HEK293 (cell line): Measurements from ENCODE around the gene PTP4A2.

ENCODE experiments used
- CTCF ChIA-PET: fragments of 350-600 bp; formaldehyde crosslinking; extraction: SDS; loops from one replicate; lab custom pipeline; 2021; ENCODE audit warnings: antibody characterized with exemption; lab: Yijun Ruan, JAX
- POLR2A ChIA-PET: fragments of 300-600 bp; formaldehyde crosslinking; extraction: SDS; loops from one replicate; lab custom pipeline; 2020; ENCODE audit warnings: antibody characterized with exemption, inconsistent platforms; lab: Yijun Ruan, JAX
- H3K27ac ChIP-seq: fragments of 200-500 bp; sonication (Bioruptor generic); 2 replicates; pipeline ENCODE4 v1.5.1; 2014; ENCODE audit warnings: low read depth, low read length, control low read depth, inconsistent platforms; ENCODE audit errors: extremely low read depth
- H3K36me3 ChIP-seq, 2 experiments: fragments of 200-500 bp in 1 of 2; sonication (Bioruptor generic) in 1 of 2; 1 replicate in 1 of 2; 2 replicates in 1 of 2; pipeline ENCODE4 v1.5.1; 2014 to 2017; ENCODE audit warnings: inconsistent platforms in 2 of 2, low read length in 2 of 2; ENCODE audit not compliant: control insufficient read depth in 2 of 2, insufficient read depth in 1 of 2
- H3K4me1 ChIP-seq: fragments of 200-500 bp; sonication (Bioruptor generic); 2 replicates; pipeline ENCODE4 v1.5.1; 2014; ENCODE audit warnings: mild to moderate bottlenecking, low read length, inconsistent platforms; ENCODE audit not compliant: control insufficient read depth, insufficient read depth
- H3K4me3 ChIP-seq: 2 replicates; pipeline ENCODE4 v1.5.1; 2011; ENCODE audit warnings: low read depth, mild to moderate bottlenecking, control low read depth, low read length, moderate library complexity
- H3K9me3 ChIP-seq: fragments of 200-500 bp; sonication (Bioruptor generic); 2 replicates; pipeline ENCODE4 v1.5.1; 2014; ENCODE audit warnings: low read depth, low read length, inconsistent platforms; ENCODE audit not compliant: control insufficient read depth, insufficient read depth
- BCL6B ChIP-seq: fragments of 450-650 bp; formaldehyde crosslinking; IDR thresholded peaks from 2 replicates; pipeline ENCODE4 v1.5.1; 2017; ENCODE audit warnings: missing biosample characterization, missing genetic modification characterization
- GLIS1 ChIP-seq: fragments of 450-650 bp; formaldehyde crosslinking; IDR thresholded peaks from 2 replicates; pipeline ENCODE4 v1.5.1; 2016; ENCODE audit warnings: missing biosample characterization, missing genetic modification characterization
- HOXA7 ChIP-seq: sonication (generic); formaldehyde crosslinking; IDR thresholded peaks from 2 replicates; pipeline ENCODE4 v1.8.1; 2022; ENCODE audit warnings: missing genetic modification reagents, borderline replicate concordance
- HOXD13 ChIP-seq: sonication (generic); formaldehyde crosslinking; IDR thresholded peaks from 2 replicates; pipeline ENCODE4 v1.8.0; 2022; ENCODE audit warnings: missing genetic modification reagents, borderline replicate concordance
- OSR2 ChIP-seq: fragments of 450-650 bp; formaldehyde crosslinking; IDR thresholded peaks from 2 replicates; pipeline ENCODE4 v1.5.1; 2016; ENCODE audit warnings: missing biosample characterization, missing genetic modification characterization
- SETDB1 ChIP-seq: IDR thresholded peaks from one replicate; pipeline ENCODE4 v1.6.1; 2017; ENCODE audit warnings: mild to moderate bottlenecking, low read length, moderate library complexity, mixed read lengths; ENCODE audit not compliant: insufficient read length
- TCF7L2 ChIP-seq: IDR thresholded peaks from 2 replicates; pipeline ENCODE4 v1.6.1; 2011; ENCODE audit warnings: low read depth, mild to moderate bottlenecking, inconsistent platforms, low read length, moderate library complexity, borderline replicate concordance
- ZBTB17 ChIP-seq: fragments of 450-650 bp; formaldehyde crosslinking; IDR thresholded peaks from 2 replicates; pipeline ENCODE4 v1.5.1; 2016; ENCODE audit warnings: missing biosample characterization, missing genetic modification characterization
- ZBTB7A ChIP-seq: fragments of 450-650 bp; formaldehyde crosslinking; IDR thresholded peaks from 2 replicates; pipeline ENCODE4 v1.5.1; 2016; ENCODE audit warnings: low read depth, missing biosample characterization, missing genetic modification characterization
- ZBTB8A ChIP-seq: fragments of 450-650 bp; formaldehyde crosslinking; IDR thresholded peaks from 2 replicates; pipeline ENCODE4 v1.5.1; 2016; ENCODE audit warnings: missing biosample characterization, missing genetic modification characterization
- ZNF121 ChIP-seq: fragments of 450-650 bp; formaldehyde crosslinking; IDR thresholded peaks from 2 replicates; pipeline ENCODE4 v1.5.1; 2016; ENCODE audit warnings: missing biosample characterization, missing genetic modification characterization
- ZNF155 ChIP-seq: fragments of 450-650 bp; formaldehyde crosslinking; IDR thresholded peaks from 2 replicates; pipeline ENCODE4 v1.5.1; 2016; ENCODE audit warnings: missing biosample characterization, missing genetic modification characterization
- ZNF433 ChIP-seq: fragments of 450-650 bp; formaldehyde crosslinking; IDR thresholded peaks from 2 replicates; pipeline ENCODE4 v1.5.1; 2016; ENCODE audit warnings: missing biosample characterization, missing genetic modification characterization, low read depth
- ZNF473 ChIP-seq: fragments of 450-650 bp; formaldehyde crosslinking; IDR thresholded peaks from 2 replicates; pipeline ENCODE4 v1.5.1; 2017; ENCODE audit warnings: missing biosample characterization, missing genetic modification characterization
- ZNF501 ChIP-seq: fragments of 450-650 bp; formaldehyde crosslinking; IDR thresholded peaks from 2 replicates; pipeline ENCODE4 v1.5.1; 2016; ENCODE audit warnings: missing biosample characterization, missing genetic modification characterization
- ZNF561 ChIP-seq: fragments of 450-650 bp; IDR thresholded peaks from 2 replicates; pipeline ENCODE4 v1.5.1; 2018; ENCODE audit warnings: missing biosample characterization, missing genetic modification characterization, borderline replicate concordance
- ZNF623 ChIP-seq: fragments of 450-650 bp; formaldehyde crosslinking; IDR thresholded peaks from 2 replicates; pipeline ENCODE4 v1.5.1; 2016; ENCODE audit warnings: missing biosample characterization, missing genetic modification characterization
- ZNF747 ChIP-seq: fragments of 450-650 bp; formaldehyde crosslinking; IDR thresholded peaks from 2 replicates; pipeline ENCODE4 v1.5.1; 2016; ENCODE audit warnings: missing biosample characterization, missing genetic modification characterization
- ZSCAN16 ChIP-seq: fragments of 450-650 bp; formaldehyde crosslinking; IDR thresholded peaks from 2 replicates; pipeline ENCODE4 v1.5.1; 2016; ENCODE audit warnings: missing biosample characterization, missing genetic modification characterization
- ZXDB ChIP-seq: fragments of 450-650 bp; formaldehyde crosslinking; IDR thresholded peaks from 2 replicates; pipeline ENCODE4 v1.5.1; 2016; ENCODE audit warnings: missing biosample characterization, missing genetic modification characterization
- TF ChIP-seq, protein P1 (sequence below): fragments of 450-650 bp; IDR thresholded peaks from 2 replicates; pipeline ENCODE4 v1.5.1; 2018; ENCODE audit warnings: missing biosample characterization, mild to moderate bottlenecking, missing genetic modification characterization
- TF ChIP-seq, protein P2 (sequence below): fragments of 450-650 bp; formaldehyde crosslinking; IDR thresholded peaks from 2 replicates; pipeline ENCODE4; 2016; ENCODE audit warnings: missing biosample characterization, missing genetic modification characterization
- TF ChIP-seq, protein P3 (sequence below): fragments of 450-650 bp; formaldehyde crosslinking; IDR thresholded peaks from 2 replicates; pipeline ENCODE4 v1.5.1; 2017; ENCODE audit warnings: missing biosample characterization, missing genetic modification characterization
- TF ChIP-seq, protein P4 (sequence below): fragments of 450-650 bp; formaldehyde crosslinking; IDR thresholded peaks from 2 replicates; pipeline ENCODE4 v1.5.1; 2016; ENCODE audit warnings: missing biosample characterization, missing genetic modification characterization, low read depth
- TF ChIP-seq, protein P5 (sequence below): fragments of 450-650 bp; formaldehyde crosslinking; IDR thresholded peaks from 2 replicates; pipeline ENCODE4 v1.5.1; 2017; ENCODE audit warnings: missing biosample characterization, missing genetic modification characterization

The PTP4A2 gene

DNA sequence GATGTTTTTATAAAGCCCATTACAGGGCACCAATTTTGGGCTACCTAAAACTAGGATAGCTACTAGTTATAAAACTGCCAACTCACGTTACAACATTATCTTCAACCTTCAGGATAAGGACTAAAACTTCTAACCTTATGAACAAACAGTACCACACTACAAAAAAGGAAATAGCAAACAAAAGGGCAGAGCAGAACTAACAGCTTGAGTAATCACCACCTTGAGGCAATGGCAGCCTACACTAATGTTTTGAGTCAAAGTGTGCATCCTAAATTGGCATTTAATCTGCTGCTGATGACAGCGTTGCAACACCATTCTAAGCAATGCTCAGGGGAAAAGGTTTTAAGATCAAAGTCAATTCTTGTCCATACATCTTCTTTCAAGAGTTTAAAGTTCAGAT is 27.2 kb downstream of the PTP4A2 start (continued):
- TF ChIP-seq, protein P1, sequence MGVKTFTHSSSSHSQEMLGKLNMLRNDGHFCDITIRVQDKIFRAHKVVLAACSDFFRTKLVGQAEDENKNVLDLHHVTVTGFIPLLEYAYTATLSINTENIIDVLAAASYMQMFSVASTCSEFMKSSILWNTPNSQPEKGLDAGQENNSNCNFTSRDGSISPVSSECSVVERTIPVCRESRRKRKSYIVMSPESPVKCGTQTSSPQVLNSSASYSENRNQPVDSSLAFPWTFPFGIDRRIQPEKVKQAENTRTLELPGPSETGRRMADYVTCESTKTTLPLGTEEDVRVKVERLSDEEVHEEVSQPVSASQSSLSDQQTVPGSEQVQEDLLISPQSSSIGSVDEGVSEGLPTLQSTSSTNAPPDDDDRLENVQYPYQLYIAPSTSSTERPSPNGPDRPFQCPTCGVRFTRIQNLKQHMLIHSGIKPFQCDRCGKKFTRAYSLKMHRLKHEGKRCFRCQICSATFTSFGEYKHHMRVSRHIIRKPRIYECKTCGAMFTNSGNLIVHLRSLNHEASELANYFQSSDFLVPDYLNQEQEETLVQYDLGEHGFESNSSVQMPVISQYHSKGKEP (tag by site-specific recombination) = peak; percentile 46; the same call in 1 of the 2 replicates
- peak; percentile 75 for TF ChIP-seq OSR2 (tag by site-specific recombination)

DNA sequence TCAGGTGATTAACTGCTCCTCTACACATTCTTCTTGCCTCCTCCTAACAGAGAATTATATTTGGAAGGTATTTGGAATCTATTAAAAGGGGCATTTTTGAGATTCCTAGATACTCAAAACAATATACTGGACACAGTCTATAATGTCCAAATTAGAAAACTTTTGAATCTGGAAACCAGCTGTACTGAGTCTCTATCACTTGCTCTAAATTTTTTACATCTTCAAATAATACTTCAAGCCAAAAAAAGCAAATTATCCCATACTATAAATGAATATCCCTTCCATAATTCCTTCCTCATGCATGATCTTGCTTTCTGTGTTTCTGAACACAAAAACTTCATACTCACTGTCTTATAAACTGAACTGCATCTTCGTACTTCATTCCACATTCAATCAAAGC is 28.5 kb downstream of the PTP4A2 start:
- H3K9me3 ChIP-seq = no peaks in the 10 kb centered on the region
- H3K27ac ChIP-seq = no peak overlapping the region
- POLR2A ChIA-PET = interaction anchor here (0.7 kb wide), 1 partner anchor 21 kb away, joined by 3 read pairs; no protein-coding TSS in a partner anchor
- peaks cover 6 to 92% of the 10 kb centered on the region in 2 experiments for H3K36me3 ChIP-seq
- H3K4me3 ChIP-seq = no peak overlapping the region
- peaks cover 9% of the 10 kb centered on the region; the same call in 1 of the 2 replicates for H3K4me1 ChIP-seq
- CTCF ChIA-PET = interaction anchor here (0.6 to 1.6 kb wide), 3 partner anchors 54 to 925 kb away, joined by 3 to 5 read pairs (median 4); no protein-coding TSS in a partner anchor
- no peak for TF ChIP-seq ZNF623 (tag by site-specific recombination)
- TF ChIP-seq ZNF121 (tag by site-specific recombination) = no peak
- TF ChIP-seq, protein P2, sequence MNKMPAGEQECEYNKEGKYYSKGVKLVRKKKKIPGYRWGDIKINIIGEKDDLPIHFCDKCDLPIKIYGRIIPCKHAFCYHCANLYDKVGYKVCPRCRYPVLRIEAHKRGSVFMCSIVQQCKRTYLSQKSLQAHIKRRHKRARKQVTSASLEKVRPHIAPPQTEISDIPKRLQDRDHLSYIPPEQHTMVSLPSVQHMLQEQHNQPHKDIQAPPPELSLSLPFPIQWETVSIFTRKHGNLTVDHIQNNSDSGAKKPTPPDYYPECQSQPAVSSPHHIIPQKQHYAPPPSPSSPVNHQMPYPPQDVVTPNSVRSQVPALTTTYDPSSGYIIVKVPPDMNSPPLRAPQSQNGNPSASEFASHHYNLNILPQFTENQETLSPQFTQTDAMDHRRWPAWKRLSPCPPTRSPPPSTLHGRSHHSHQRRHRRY (tag by site-specific recombination) = no peak
- no peak for TF ChIP-seq SETDB1
- no peak for TF ChIP-seq ZBTB17 (tag by site-specific recombination)
- TF ChIP-seq ZNF501 (tag by site-specific recombination) = no peak
- no peak for TF ChIP-seq GLIS1 (tag by site-specific recombination)
- TF ChIP-seq ZNF747 (tag by site-specific recombination) = no peak
- no peak for TF ChIP-seq ZXDB
- TF ChIP-seq TCF7L2 = no peak
- TF ChIP-seq ZSCAN16 (tag by site-specific recombination) = no peak
- no peak for TF ChIP-seq HOXA7 (CRISPR knock-in tag)
- TF ChIP-seq ZNF433 = no peak
- TF ChIP-seq ZNF155 (tag by site-specific recombination) = no peak
- TF ChIP-seq ZBTB8A (tag by site-specific recombination) = no peak
- no peak for TF ChIP-seq ZBTB7A (tag by site-specific recombination)
- TF ChIP-seq HOXD13 (CRISPR knock-in tag) = no peak
- no peak for TF ChIP-seq ZNF561 (tag by site-specific recombination)

GRCh38 chr1:31906557-31906956 is 31.6 kb downstream of the PTP4A2 start:
- no peak for TF ChIP-seq BCL6B
- TF ChIP-seq ZNF473 = no peak
- TF ChIP-seq, protein P3, sequence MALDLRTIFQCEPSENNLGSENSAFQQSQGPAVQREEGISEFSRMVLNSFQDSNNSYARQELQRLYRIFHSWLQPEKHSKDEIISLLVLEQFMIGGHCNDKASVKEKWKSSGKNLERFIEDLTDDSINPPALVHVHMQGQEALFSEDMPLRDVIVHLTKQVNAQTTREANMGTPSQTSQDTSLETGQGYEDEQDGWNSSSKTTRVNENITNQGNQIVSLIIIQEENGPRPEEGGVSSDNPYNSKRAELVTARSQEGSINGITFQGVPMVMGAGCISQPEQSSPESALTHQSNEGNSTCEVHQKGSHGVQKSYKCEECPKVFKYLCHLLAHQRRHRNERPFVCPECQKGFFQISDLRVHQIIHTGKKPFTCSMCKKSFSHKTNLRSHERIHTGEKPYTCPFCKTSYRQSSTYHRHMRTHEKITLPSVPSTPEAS (tag by site-specific recombination) = peak; percentile 91
- TF ChIP-seq, protein P4, sequence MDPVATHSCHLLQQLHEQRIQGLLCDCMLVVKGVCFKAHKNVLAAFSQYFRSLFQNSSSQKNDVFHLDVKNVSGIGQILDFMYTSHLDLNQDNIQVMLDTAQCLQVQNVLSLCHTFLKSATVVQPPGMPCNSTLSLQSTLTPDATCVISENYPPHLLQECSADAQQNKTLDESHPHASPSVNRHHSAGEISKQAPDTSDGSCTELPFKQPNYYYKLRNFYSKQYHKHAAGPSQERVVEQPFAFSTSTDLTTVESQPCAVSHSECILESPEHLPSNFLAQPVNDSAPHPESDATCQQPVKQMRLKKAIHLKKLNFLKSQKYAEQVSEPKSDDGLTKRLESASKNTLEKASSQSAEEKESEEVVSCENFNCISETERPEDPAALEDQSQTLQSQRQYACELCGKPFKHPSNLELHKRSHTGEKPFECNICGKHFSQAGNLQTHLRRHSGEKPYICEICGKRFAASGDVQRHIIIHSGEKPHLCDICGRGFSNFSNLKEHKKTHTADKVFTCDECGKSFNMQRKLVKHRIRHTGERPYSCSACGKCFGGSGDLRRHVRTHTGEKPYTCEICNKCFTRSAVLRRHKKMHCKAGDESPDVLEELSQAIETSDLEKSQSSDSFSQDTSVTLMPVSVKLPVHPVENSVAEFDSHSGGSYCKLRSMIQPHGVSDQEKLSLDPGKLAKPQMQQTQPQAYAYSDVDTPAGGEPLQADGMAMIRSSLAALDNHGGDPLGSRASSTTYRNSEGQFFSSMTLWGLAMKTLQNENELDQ = no peak
- TF ChIP-seq, protein P5, sequence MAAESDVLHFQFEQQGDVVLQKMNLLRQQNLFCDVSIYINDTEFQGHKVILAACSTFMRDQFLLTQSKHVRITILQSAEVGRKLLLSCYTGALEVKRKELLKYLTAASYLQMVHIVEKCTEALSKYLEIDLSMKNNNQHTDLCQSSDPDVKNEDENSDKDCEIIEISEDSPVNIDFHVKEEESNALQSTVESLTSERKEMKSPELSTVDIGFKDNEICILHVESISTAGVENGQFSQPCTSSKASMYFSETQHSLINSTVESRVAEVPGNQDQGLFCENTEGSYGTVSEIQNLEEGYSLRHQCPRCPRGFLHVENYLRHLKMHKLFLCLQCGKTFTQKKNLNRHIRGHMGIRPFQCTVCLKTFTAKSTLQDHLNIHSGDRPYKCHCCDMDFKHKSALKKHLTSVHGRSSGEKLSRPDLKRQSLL (tag by site-specific recombination) = no peak
- ChIA-PET POLR2A (no interaction called here), CTCF (no interaction called here)
- Histone ChIP-seq H3K36me3 (peaks cover 0 to 62% of the 10 kb centered on the region in 2 experiments), H3K4me3 (no peak overlapping the region), H3K4me1 (peaks cover 7% of the 10 kb centered on the region; the same call in 1 of the 2 replicates), H3K9me3 (no peaks in the 10 kb centered on the region), H3K27ac (no peak overlapping the region)
